Measurements from ENCODE around the gene ZNF697.

The ZNF697 gene

GRCh38 chr1:119647228-119647733 is 785 bp downstream of the ZNF697 start:
- H4K8ac ChIP-seq (ENCODE audit: low read depth, low read length): peak overlapping the region; percentile 13
- WGBS (ENCODE audit: extremely low coverage, insufficient coverage, insufficient read length): no CpG with 5 or more reads among the region's 18 CpGs
- no peak overlapping the region for H3K23ac ChIP-seq (ENCODE audit: low read length)
- H3K27ac ChIP-seq (ENCODE audit: low read depth, low read length): peak overlapping the region; percentile 95
- no peaks in the 10 kb centered on the region for H3K9me3 ChIP-seq (ENCODE audit: insufficient read depth, low read depth, low read length)
- H3K4me2 ChIP-seq (ENCODE audit: low read length): peak overlapping the region; percentile 61
- no peak overlapping the region for H4K12ac ChIP-seq (ENCODE audit: low read depth, low read length)
- peak; percentile 3 to 17 for DNase-seq
- peaks cover 0 to 22% of the 10 kb centered on the region in 2 experiments for H3K4me1 ChIP-seq (ENCODE audit: control insufficient read depth in 1 of 2, insufficient read depth in 2 of 2, low read length in 2 of 2)
- no peaks in the 10 kb centered on the region for H3K36me3 ChIP-seq (ENCODE audit: control insufficient read depth in 1 of 2, insufficient read depth in 2 of 2, low read length in 2 of 2)
- H3K4ac ChIP-seq (ENCODE audit: low read depth, low read length): peak overlapping the region; percentile 44
- H4K91ac ChIP-seq (ENCODE audit: low read depth, low read length): peak overlapping the region; percentile 78
- H3K9ac ChIP-seq (ENCODE audit: low read length): peak overlapping the region; percentile 99
- peak overlapping the region; percentile 16 for H2BK12ac ChIP-seq (ENCODE audit: low read length)
- peak overlapping the region; percentile 83 for H3K18ac ChIP-seq (ENCODE audit: low read length)
- H3K79me2 ChIP-seq (ENCODE audit: control insufficient read depth, insufficient read depth, low read length, poor library complexity): peaks cover 17% of the 10 kb centered on the region
- peak overlapping the region; percentile 85 for H3K14ac ChIP-seq (ENCODE audit: low read length)
- H2AFZ ChIP-seq (ENCODE audit: insufficient read depth, low read length, poor library complexity): no peak overlapping the region
- H3K79me1 ChIP-seq (ENCODE audit: low read length): peaks cover 24% of the 10 kb centered on the region
- H2AK5ac ChIP-seq (ENCODE audit: low read length): peak overlapping the region; percentile 3
- H2BK120ac ChIP-seq (ENCODE audit: insufficient read depth, low read length, poor library complexity): peak overlapping the region; percentile 4
- H2BK5ac ChIP-seq (ENCODE audit: low read depth, low read length, poor library complexity): peak overlapping the region; percentile 79
- peak overlapping the region; percentile 99 for H3K4me3 ChIP-seq (ENCODE audit: low read depth, low read length)
- no peaks in the 10 kb centered on the region for H3K27me3 ChIP-seq (ENCODE audit: insufficient read depth, low read length)

GRCh38 chr1:119646521-119647227 is 1.4 kb downstream of the ZNF697 start:
- no peak overlapping the region for H4K12ac ChIP-seq (ENCODE audit: low read depth, low read length)
- peaks cover 17% of the 10 kb centered on the region for H3K79me2 ChIP-seq (ENCODE audit: control insufficient read depth, insufficient read depth, low read length, poor library complexity)
- no peak overlapping the region for H3K23ac ChIP-seq (ENCODE audit: low read length)
- peak overlapping the region; percentile 78 for H4K91ac ChIP-seq (ENCODE audit: low read depth, low read length)
- H4K8ac ChIP-seq (ENCODE audit: low read depth, low read length): peak overlapping the region; percentile 13
- peak overlapping the region; percentile 57 for H3K4ac ChIP-seq (ENCODE audit: low read depth, low read length)
- H3K4me1 ChIP-seq (ENCODE audit: control insufficient read depth in 1 of 2, insufficient read depth in 2 of 2, low read length in 2 of 2): peaks cover 0 to 18% of the 10 kb centered on the region in 2 experiments
- H3K9me3 ChIP-seq (ENCODE audit: insufficient read depth, low read depth, low read length): no peaks in the 10 kb centered on the region
- peak overlapping the region; percentile 3 for H2AK5ac ChIP-seq (ENCODE audit: low read length)
- no peak overlapping the region for H2AFZ ChIP-seq (ENCODE audit: insufficient read depth, low read length, poor library complexity)
- H3K4me2 ChIP-seq (ENCODE audit: low read length): peak overlapping the region; percentile 61
- H3K27me3 ChIP-seq (ENCODE audit: insufficient read depth, low read length): no peaks in the 10 kb centered on the region
- H3K4me3 ChIP-seq (ENCODE audit: low read depth, low read length): peak overlapping the region; percentile 99
- H3K36me3 ChIP-seq (ENCODE audit: control insufficient read depth in 1 of 2, insufficient read depth in 2 of 2, low read length in 2 of 2): no peaks in the 10 kb centered on the region
- H3K18ac ChIP-seq (ENCODE audit: low read length): peak overlapping the region; percentile 83
- H3K14ac ChIP-seq (ENCODE audit: low read length): peak overlapping the region; percentile 85
- peak overlapping the region; percentile 79 for H2BK5ac ChIP-seq (ENCODE audit: low read depth, low read length, poor library complexity)
- H3K79me1 ChIP-seq (ENCODE audit: low read length): peaks cover 24% of the 10 kb centered on the region
- H3K27ac ChIP-seq (ENCODE audit: low read depth, low read length): peak overlapping the region; percentile 95
- peak overlapping the region; percentile 18 for H2BK120ac ChIP-seq (ENCODE audit: insufficient read depth, low read length, poor library complexity)
- WGBS (ENCODE audit: extremely low coverage, insufficient coverage, insufficient read length): no CpG with 5 or more reads among the region's 15 CpGs
- peak overlapping the region; percentile 34 for H2BK12ac ChIP-seq (ENCODE audit: low read length)
- DNase-seq: peak in 1 of 2 donors; percentile 20
- H3K9ac ChIP-seq (ENCODE audit: low read length): peak overlapping the region; percentile 99

- Histone ChIP-seq H3K23ac (ENCODE audit: low read length) (no peak overlapping the region), H3K4ac (ENCODE audit: low read depth, low read length) (peak overlapping the region; percentile 5), H3K18ac (ENCODE audit: low read length) (no peak overlapping the region), H4K91ac (ENCODE audit: low read depth, low read length) (no peak overlapping the region), H3K14ac (ENCODE audit: low read length) (no peak overlapping the region), H4K12ac (ENCODE audit: low read depth, low read length) (no peak overlapping the region), H3K79me2 (ENCODE audit: control insufficient read depth, insufficient read depth, low read length, poor library complexity) (peaks cover 5% of the 10 kb centered on the region), H3K27me3 (ENCODE audit: insufficient read depth, low read length) (no peaks in the 10 kb centered on the region), H4K8ac (ENCODE audit: low read depth, low read length) (no peak overlapping the region), H2AK5ac (ENCODE audit: low read length) (no peak overlapping the region), H2BK12ac (ENCODE audit: low read length) (no peak overlapping the region), H2BK5ac (ENCODE audit: low read depth, low read length, poor library complexity) (no peak overlapping the region), H3K36me3 (ENCODE audit: control insufficient read depth in 1 of 2, insufficient read depth in 2 of 2, low read length in 2 of 2) (peaks cover 0 to 7% of the 10 kb centered on the region in 2 experiments), H3K4me3 (ENCODE audit: low read depth, low read length) (no peak overlapping the region), H2BK120ac (ENCODE audit: insufficient read depth, low read length, poor library complexity) (no peak overlapping the region), H3K27ac (ENCODE audit: low read depth, low read length) (no peak overlapping the region), H2AFZ (ENCODE audit: insufficient read depth, low read length, poor library complexity) (no peak overlapping the region), H3K4me1 (ENCODE audit: control insufficient read depth in 1 of 2, insufficient read depth in 2 of 2, low read length in 2 of 2) (peaks cover 5 to 14% of the 10 kb centered on the region in 2 experiments), H3K4me2 (ENCODE audit: low read length) (no peak overlapping the region), H3K9me3 (ENCODE audit: insufficient read depth, low read depth, low read length) (no peaks in the 10 kb centered on the region), H3K9ac (ENCODE audit: low read length) (no peak overlapping the region), H3K79me1 (ENCODE audit: low read length) (no peaks in the 10 kb centered on the region)
- no CpG with 5 or more reads among the region's 1 CpG for WGBS (ENCODE audit: extremely low coverage, insufficient coverage, insufficient read length)
- no peak for DNase-seq
Observed at GRCh38 chr1:119639109-119639508, 9.0 kb downstream of the ZNF697 start.

- H3K27ac ChIP-seq (ENCODE audit: low read depth, low read length): no peak overlapping the region
- no peak overlapping the region for H3K4me3 ChIP-seq (ENCODE audit: low read depth, low read length)
- no peak overlapping the region for H2BK5ac ChIP-seq (ENCODE audit: low read depth, low read length, poor library complexity)
- H2AK5ac ChIP-seq (ENCODE audit: low read length): no peak overlapping the region
- H2BK120ac ChIP-seq (ENCODE audit: insufficient read depth, low read length, poor library complexity): no peak overlapping the region
- H3K79me1 ChIP-seq (ENCODE audit: low read length): no peaks in the 10 kb centered on the region
- no peak for DNase-seq
- H3K27me3 ChIP-seq (ENCODE audit: insufficient read depth, low read length): no peaks in the 10 kb centered on the region
- no peak overlapping the region for H3K4me2 ChIP-seq (ENCODE audit: low read length)
- H2AFZ ChIP-seq (ENCODE audit: insufficient read depth, low read length, poor library complexity): no peak overlapping the region
- no peaks in the 10 kb centered on the region for H3K9me3 ChIP-seq (ENCODE audit: insufficient read depth, low read depth, low read length)
- H4K12ac ChIP-seq (ENCODE audit: low read depth, low read length): no peak overlapping the region
- H3K4ac ChIP-seq (ENCODE audit: low read depth, low read length): no peak overlapping the region
- H3K18ac ChIP-seq (ENCODE audit: low read length): no peak overlapping the region
- no CpG with 5 or more reads among the region's 1 CpG for WGBS (ENCODE audit: extremely low coverage, insufficient coverage, insufficient read length)
- no peak overlapping the region for H4K8ac ChIP-seq (ENCODE audit: low read depth, low read length)
- no peak overlapping the region for H4K91ac ChIP-seq (ENCODE audit: low read depth, low read length)
- peaks cover 5 to 12% of the 10 kb centered on the region in 2 experiments for H3K4me1 ChIP-seq (ENCODE audit: control insufficient read depth in 1 of 2, insufficient read depth in 2 of 2, low read length in 2 of 2)
- H3K14ac ChIP-seq (ENCODE audit: low read length): no peak overlapping the region
- no peak overlapping the region for H3K23ac ChIP-seq (ENCODE audit: low read length)
- H3K79me2 ChIP-seq (ENCODE audit: control insufficient read depth, insufficient read depth, low read length, poor library complexity): peaks cover 7% of the 10 kb centered on the region
- H3K9ac ChIP-seq (ENCODE audit: low read length): no peak overlapping the region
- H3K36me3 ChIP-seq (ENCODE audit: control insufficient read depth in 1 of 2, insufficient read depth in 2 of 2, low read length in 2 of 2): peaks cover 0 to 7% of the 10 kb centered on the region in 2 experiments
- no peak overlapping the region for H2BK12ac ChIP-seq (ENCODE audit: low read length)
Observed at GRCh38 chr1:119637710-119638109, 10.4 kb downstream of the ZNF697 start.
